SK-N-SH (cell line): ENCODE measurements around the gene ZNRD2.

Source experiments
- POLR2AphosphoS5 ChIP-seq: IDR thresholded peaks from 2 replicates; pipeline ENCODE4 v1.6.1; 2012; ENCODE audit warnings: low read depth, low read length
- TF ChIP-seq, protein P1 (sequence below): IDR thresholded peaks from 2 replicates; pipeline ENCODE4; 2012

GRCh38 chr11:65572356-65573051, 2.2 kb downstream of the ZNRD2 start, which contains the start of gene FAM89B:
- TF ChIP-seq, protein P1, sequence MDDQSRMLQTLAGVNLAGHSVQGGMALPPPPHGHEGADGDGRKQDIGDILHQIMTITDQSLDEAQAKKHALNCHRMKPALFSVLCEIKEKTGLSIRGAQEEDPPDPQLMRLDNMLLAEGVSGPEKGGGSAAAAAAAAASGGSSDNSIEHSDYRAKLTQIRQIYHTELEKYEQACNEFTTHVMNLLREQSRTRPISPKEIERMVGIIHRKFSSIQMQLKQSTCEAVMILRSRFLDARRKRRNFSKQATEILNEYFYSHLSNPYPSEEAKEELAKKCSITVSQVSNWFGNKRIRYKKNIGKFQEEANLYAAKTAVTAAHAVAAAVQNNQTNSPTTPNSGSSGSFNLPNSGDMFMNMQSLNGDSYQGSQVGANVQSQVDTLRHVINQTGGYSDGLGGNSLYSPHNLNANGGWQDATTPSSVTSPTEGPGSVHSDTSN = no peak
- TF ChIP-seq POLR2AphosphoS5 = peak; percentile 28
